ENCODE measurements around the gene UBA7. TPM values are rescaled to one million over a fixed set of nuclear protein-coding genes. Genes with fewer than 3 reads are reported as not detected.
A peak's percentile ranks its signal among the peaks of the same experiment; 100 is the strongest.
"Not testable (repeated sequence)": the region's sequence is repeated elsewhere in the genome, so short reads cannot be mapped to it uniquely, and the experiment has no call there.

Gene UBA7
- total RNA-seq, 1 donor from 2014 or later: 25.1 TPM

DNA sequence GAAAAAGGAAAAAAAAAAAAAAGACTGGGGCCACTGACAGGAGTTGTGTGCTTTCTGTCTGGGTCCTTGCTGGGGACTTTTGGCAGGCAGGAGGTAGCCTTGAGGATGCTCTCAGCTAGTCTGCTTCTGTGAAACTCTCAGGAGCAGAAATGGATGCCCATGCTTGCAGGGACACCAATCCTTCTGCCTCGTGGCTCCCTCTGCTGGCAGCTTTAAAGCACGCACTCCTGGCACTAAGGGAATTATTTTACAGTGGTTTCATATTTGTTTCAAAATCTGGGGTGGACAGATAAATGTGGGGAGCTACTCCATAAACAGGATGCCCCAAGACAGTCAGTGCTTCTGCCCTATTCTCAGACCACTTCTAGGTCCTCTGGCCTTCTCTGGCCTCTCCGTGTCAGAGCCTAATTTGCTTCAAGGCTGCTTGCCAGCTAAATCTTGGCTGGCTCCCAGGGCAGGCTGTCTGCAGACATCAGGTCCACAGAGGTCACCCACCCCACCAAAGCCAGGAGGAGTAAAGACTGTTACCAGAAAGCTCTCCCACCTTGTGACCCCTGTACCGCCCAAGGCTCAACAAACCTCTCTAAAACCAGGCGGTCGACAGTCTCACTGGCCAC is 25.5 kb upstream of the UBA7 start:
- no peaks in the 10 kb centered on the region for H3K36me3 ChIP-seq
- DNase-seq: peak; percentile 86
- intact Hi-C loops (cut with micrococcal nuclease): no loop called here
- H3K4me3 ChIP-seq: peak overlapping the region; percentile 35
- peak overlapping the region; percentile 77 for H3K27ac ChIP-seq (replicated peaks)
- H3K27me3 ChIP-seq (ENCODE audit: low read depth): no peaks in the 10 kb centered on the region
- peaks cover 43% of the 10 kb centered on the region for H3K4me1 ChIP-seq
- peak; percentile 95 for TF ChIP-seq CTCF (IDR thresholded peaks at IDR 0.05; ENCODE audit: borderline replicate concordance)
- H3K9me3 ChIP-seq (replicated peaks): no peaks in the 10 kb centered on the region

GRCh38 chr3:49831341-49831740 is 17.6 kb upstream of the UBA7 start:
- no peak overlapping the region for H3K27ac ChIP-seq (replicated peaks)
- no peaks in the 10 kb centered on the region for H3K9me3 ChIP-seq (replicated peaks)
- H3K36me3 ChIP-seq: no peaks in the 10 kb centered on the region
- no peaks in the 10 kb centered on the region for H3K27me3 ChIP-seq (ENCODE audit: low read depth)
- intact Hi-C loops (cut with micrococcal nuclease): no loop called here
- no peaks in the 10 kb centered on the region for H3K4me1 ChIP-seq
- no peak for TF ChIP-seq CTCF (IDR thresholded peaks at IDR 0.05; ENCODE audit: borderline replicate concordance)
- no peak overlapping the region for H3K4me3 ChIP-seq
- DNase-seq: no peak

GRCh38 chr3:49826016-49826415 is 12.3 kb upstream of the UBA7 start:
- no peak for TF ChIP-seq CTCF (IDR thresholded peaks at IDR 0.05; ENCODE audit: borderline replicate concordance)
- no peak overlapping the region for H3K27ac ChIP-seq (replicated peaks)
- H3K9me3 ChIP-seq (replicated peaks): no peaks in the 10 kb centered on the region
- H3K4me1 ChIP-seq: no peaks in the 10 kb centered on the region
- H3K27me3 ChIP-seq (ENCODE audit: low read depth): no peaks in the 10 kb centered on the region
- no peak for DNase-seq
- no peak overlapping the region for H3K4me3 ChIP-seq
- H3K36me3 ChIP-seq: no peaks in the 10 kb centered on the region
- intact Hi-C loops (cut with micrococcal nuclease): no loop called here

GRCh38 chr3:49823131-49823530 is 9.4 kb upstream of the UBA7 start:
- H3K4me1 ChIP-seq; DNase-seq; intact Hi-C loops (cut with micrococcal nuclease); H3K27ac ChIP-seq (replicated peaks); H3K4me3 ChIP-seq; H3K36me3 ChIP-seq; H3K27me3 ChIP-seq (ENCODE audit: low read depth); H3K9me3 ChIP-seq (replicated peaks): not testable (repeated sequence)

- Histone ChIP-seq H3K4me1 (peaks cover 43% of the 10 kb centered on the region), H3K27me3 (ENCODE audit: low read depth) (no peaks in the 10 kb centered on the region), H3K4me3 (peak overlapping the region; percentile 67), H3K9me3 (replicated peaks) (no peaks in the 10 kb centered on the region), H3K27ac (replicated peaks) (peak overlapping the region; percentile 88), H3K36me3 (peaks cover 26% of the 10 kb centered on the region)
- no peak for DNase-seq
- no peak for TF ChIP-seq CTCF (IDR thresholded peaks at IDR 0.05; ENCODE audit: borderline replicate concordance)
- intact Hi-C loops (cut with micrococcal nuclease): no loop called here
These were observed 747 bp downstream of the UBA7 start for GRCh38 chr3:49812916-49813496.

GRCh38 chr3:49807431-49808114 is 6.2 kb downstream of the UBA7 start:
- no peak for TF ChIP-seq CTCF (IDR thresholded peaks at IDR 0.05; ENCODE audit: borderline replicate concordance)
- no peaks in the 10 kb centered on the region for H3K27me3 ChIP-seq (ENCODE audit: low read depth)
- H3K4me3 ChIP-seq: no peak overlapping the region
- no peaks in the 10 kb centered on the region for H3K9me3 ChIP-seq (replicated peaks)
- peaks cover 26% of the 10 kb centered on the region for H3K36me3 ChIP-seq
- H3K4me1 ChIP-seq: peaks cover 74% of the 10 kb centered on the region
- peak overlapping the region; percentile 99 for H3K27ac ChIP-seq (replicated peaks)
- intact Hi-C loops (cut with micrococcal nuclease): no loop called here
- DNase-seq: no peak
